Activated naive CD4-positive, alpha-beta T cell treated with anti-CD3 and anti-CD28 coated beads, Interleukin-2, amount 50 U/mL, for 72 hours (primary cell): ENCODE results near the gene NPFFR1. TPM values are rescaled to one million over a fixed set of nuclear protein-coding genes. Genes with fewer than 3 reads are reported as not detected.

ENCODE experiments used
- ATAC-seq, 2 donors: fragments of 150-1000 bp; cut with Tn5 transposase; 2 replicates each; pipeline ENCODE4 v1.10.0; 2021; ENCODE audit warnings: mild to moderate bottlenecking in 2 of 2, moderate library complexity in 2 of 2
- DNase-seq, 2 donors: peaks; one replicate each; pipeline ENCODE4 v3.0.0; 2021 to 2022; ENCODE audit warnings: low spot score in 2 of 2
- H3K27ac Mint-ChIP-seq, 2 donors: one replicate each; pipeline ENCODE4 v1.8.0; 2022; ENCODE audit warnings: mild to moderate bottlenecking in 2 of 2, mixed read lengths in 2 of 2
- H3K36me3 Mint-ChIP-seq, 2 donors: one replicate each; pipeline ENCODE4 v1.8.0; 2022; ENCODE audit warnings: mixed read lengths in 2 of 2
- H3K9me3 Mint-ChIP-seq, 2 donors: one replicate each; pipeline ENCODE4 v1.8.0; 2022; ENCODE audit warnings: mixed read lengths in 2 of 2
- total RNA-seq, 2 donors: library from RNA; stranded (reverse); gene quantifications; one replicate each; pipeline ENCODE4 v1.2.3, GENCODE V29; 2022

NPFFR1 gene
- total RNA-seq, 2 donors from 2014 or later: not detected

GRCh38 chr10:70298393-70298792 is 14.6 kb upstream of the NPFFR1 start:
- DNase-seq: no peak
- Mint-ChIP-seq H3K36me3 (no peaks in the 10 kb centered on the region), H3K27ac (no peak overlapping the region), H3K9me3 (no peaks in the 10 kb centered on the region)
- ATAC-seq: no peak

DNA sequence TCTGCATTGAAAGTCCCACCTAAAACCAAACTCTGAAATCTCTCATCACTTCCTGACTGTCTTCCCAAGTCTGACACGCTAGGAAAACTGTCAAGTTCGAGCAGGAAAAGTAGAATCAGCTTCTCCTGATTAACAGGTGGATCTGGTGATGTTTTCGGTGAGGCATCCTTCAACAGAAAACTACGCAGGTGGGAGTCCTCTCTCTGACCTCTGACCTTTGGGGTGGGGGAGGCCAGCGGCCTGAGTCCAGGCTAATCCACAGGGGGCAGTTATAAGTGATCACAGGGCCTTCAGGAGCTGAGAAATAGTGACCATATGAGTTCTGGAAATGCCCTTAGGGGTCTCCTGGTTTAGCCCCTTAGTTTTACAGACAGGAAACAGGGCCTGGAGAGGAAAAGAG is 13.4 kb upstream of the NPFFR1 start:
- DNase-seq (peak in 1 of 2 donors; percentile 16), ATAC-seq (no peak)
- Mint-ChIP-seq H3K27ac (no peak overlapping the region), H3K36me3 (no peaks in the 10 kb centered on the region), H3K9me3 (no peaks in the 10 kb centered on the region)

- H3K27ac Mint-ChIP-seq: no peak overlapping the region
- H3K36me3 Mint-ChIP-seq: no peaks in the 10 kb centered on the region
- ATAC-seq: no peak
- H3K9me3 Mint-ChIP-seq: no peaks in the 10 kb centered on the region
- peak in 1 of 2 donors; percentile 35 for DNase-seq
These were observed 12.6 kb upstream of the NPFFR1 start for GRCh38 chr10:70296406-70296899.

- no peaks in the 10 kb centered on the region for H3K9me3 Mint-ChIP-seq
- H3K36me3 Mint-ChIP-seq: no peaks in the 10 kb centered on the region
- H3K27ac Mint-ChIP-seq: no peak overlapping the region
- ATAC-seq (no peak), DNase-seq (peak in 1 of 2 donors; percentile 23)
These were observed 12.1 kb upstream of the NPFFR1 start for GRCh38 chr10:70295926-70296325.

DNA sequence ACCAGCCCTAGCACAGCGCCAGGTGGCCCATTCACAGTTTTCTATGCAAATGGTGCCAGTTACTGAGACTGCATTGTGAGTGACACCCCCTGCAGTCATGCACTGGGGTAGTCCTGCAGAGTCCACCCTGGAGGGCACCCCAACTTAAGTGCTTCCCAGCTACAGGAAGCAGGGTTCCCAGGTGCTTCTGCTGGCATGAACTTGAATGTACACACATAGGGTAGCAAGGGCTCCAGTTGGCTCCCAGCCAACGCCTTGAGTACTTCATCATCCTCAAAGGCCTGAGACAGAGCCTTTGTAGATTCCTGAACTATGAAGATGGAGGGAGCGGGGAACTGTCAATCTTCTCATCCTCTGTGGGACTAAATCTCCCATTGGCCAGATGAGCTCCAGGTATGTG is 11.5 kb upstream of the NPFFR1 start:
- Mint-ChIP-seq H3K27ac (no peak overlapping the region), H3K9me3 (no peaks in the 10 kb centered on the region), H3K36me3 (no peaks in the 10 kb centered on the region)
- DNase-seq (peak in 1 of 2 donors; percentile 6), ATAC-seq (no peak)

- H3K9me3 Mint-ChIP-seq: no peaks in the 10 kb centered on the region
- ATAC-seq (no peak), DNase-seq (no peak)
- no peaks in the 10 kb centered on the region for H3K36me3 Mint-ChIP-seq
- no peak overlapping the region for H3K27ac Mint-ChIP-seq
These were observed 9.5 kb upstream of the NPFFR1 start for GRCh38 chr10:70293169-70293843.

DNA sequence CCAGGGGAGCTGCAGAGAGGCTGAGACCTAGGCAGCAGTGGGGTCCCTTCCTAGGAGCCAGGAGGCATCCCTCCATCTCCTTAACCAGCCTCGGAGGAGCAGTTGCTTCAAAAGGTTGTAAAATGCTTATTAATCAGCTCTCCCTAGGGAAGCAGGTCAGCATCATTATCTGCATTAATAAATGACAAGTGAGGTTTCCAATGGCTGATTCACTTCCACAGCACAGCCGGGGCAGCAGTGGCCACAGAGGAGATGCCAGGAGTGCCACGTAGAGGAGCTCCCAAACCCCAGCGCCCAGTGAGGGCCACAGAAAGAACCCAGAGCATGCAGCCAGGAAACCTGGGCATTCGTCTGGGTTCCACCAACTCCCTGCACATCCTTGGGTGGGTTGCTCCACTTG is 8.2 kb upstream of the NPFFR1 start:
- H3K27ac Mint-ChIP-seq: no peak overlapping the region
- ATAC-seq (no peak), DNase-seq (peak in 1 of 2 donors; percentile 30)
- no peaks in the 10 kb centered on the region for H3K36me3 Mint-ChIP-seq
- H3K9me3 Mint-ChIP-seq: no peaks in the 10 kb centered on the region

- peaks cover 0 to 5% of the 10 kb centered on the region in 2 donors for H3K36me3 Mint-ChIP-seq
- H3K9me3 Mint-ChIP-seq: no peaks in the 10 kb centered on the region
- no peak for DNase-seq
- no peak for ATAC-seq
- H3K27ac Mint-ChIP-seq: no peak overlapping the region
These were observed 5.9 kb upstream of the NPFFR1 start for GRCh38 chr10:70289739-70290138.

DNA sequence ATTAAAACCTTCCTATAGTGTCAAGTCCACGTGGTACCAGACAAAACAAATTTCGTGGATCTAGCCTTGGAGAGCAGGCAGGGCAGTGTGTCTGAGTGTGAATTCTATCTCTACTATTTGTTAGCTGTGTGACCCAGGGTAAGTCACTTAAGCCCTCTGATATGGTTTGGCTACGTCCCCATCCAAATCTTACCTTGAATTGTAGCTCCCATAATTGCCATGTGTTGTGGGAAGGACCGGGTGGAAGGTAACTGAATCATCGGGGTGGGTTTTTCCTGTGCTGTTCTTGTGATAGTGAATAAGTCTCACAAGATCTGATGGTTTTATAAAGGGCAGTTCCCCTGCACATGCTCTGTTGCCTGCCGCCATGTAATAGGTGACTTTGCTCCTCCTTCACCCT is 2.8 kb upstream of the NPFFR1 start:
- H3K9me3 Mint-ChIP-seq: no peaks in the 10 kb centered on the region
- ATAC-seq: no peak
- DNase-seq: no peak
- peaks cover 0 to 5% of the 10 kb centered on the region in 2 donors for H3K36me3 Mint-ChIP-seq
- no peak overlapping the region for H3K27ac Mint-ChIP-seq

DNA sequence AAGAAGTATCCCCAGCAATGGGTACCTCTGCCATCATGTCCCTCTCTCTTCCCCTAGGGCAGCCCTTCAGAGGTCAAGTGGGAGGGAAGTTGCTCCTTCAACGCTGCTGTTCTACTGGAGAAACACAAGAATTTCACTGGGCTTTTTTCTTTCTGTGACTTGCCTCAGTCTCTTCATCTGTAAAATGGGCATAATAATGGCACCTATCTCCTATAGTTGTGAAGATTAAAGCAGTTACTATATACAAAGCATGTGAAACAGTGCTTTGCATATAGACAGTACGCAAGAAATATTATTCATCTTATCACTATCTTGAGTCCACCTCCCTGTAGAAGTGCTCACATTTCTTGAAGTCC is 1.6 kb upstream of the NPFFR1 start:
- DNase-seq (no peak), ATAC-seq (no peak)
- H3K27ac Mint-ChIP-seq: no peak overlapping the region
- no peaks in the 10 kb centered on the region for H3K9me3 Mint-ChIP-seq
- H3K36me3 Mint-ChIP-seq: peaks cover 0 to 5% of the 10 kb centered on the region in 2 donors

DNA sequence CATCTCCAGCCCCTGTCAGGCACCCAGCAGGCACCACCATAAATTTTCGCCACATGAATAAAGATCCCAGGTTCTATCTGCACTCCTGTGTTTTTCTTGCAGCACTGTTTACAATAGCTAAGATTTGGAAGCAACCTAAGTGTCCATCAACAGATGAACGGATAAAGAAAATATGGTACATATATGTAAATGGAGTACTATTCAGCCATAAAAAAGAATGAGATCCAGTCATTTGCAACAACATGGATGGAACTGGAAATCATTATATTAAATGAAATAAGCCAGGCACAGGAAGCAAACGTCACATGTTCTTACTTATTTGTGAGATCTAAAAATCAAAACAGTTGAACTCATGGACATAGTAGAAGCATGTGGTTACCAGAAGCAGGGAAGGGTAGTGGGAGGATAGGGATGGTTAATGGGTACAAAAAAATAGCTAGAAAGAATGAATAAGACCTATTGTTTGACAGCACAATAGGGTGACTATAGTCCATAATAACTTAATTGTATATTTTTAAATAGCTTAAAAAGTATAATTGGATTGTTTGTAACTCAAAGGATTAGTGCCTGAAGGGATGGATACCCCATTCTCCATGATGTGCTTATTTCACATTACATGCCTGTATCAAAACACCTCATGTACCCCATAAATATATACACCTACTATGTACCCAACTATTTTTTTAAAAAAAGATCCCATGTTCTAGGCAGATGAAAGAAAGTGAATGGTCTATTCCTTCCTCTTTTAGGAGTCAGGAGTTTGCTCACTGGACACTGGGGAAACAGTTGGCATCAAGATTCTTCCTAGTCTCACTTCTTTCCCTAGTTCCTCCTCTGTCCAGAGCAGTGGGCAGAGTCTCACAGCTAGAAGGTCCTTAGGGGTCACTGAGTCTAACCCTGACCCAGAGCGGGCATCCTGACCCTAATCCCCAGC is 1.0 kb upstream of the NPFFR1 start:
- DNase-seq: no peak
- peaks cover 0 to 5% of the 10 kb centered on the region in 2 donors for H3K36me3 Mint-ChIP-seq
- no peak overlapping the region for H3K27ac Mint-ChIP-seq
- H3K9me3 Mint-ChIP-seq: no peaks in the 10 kb centered on the region
- no peak for ATAC-seq

DNA sequence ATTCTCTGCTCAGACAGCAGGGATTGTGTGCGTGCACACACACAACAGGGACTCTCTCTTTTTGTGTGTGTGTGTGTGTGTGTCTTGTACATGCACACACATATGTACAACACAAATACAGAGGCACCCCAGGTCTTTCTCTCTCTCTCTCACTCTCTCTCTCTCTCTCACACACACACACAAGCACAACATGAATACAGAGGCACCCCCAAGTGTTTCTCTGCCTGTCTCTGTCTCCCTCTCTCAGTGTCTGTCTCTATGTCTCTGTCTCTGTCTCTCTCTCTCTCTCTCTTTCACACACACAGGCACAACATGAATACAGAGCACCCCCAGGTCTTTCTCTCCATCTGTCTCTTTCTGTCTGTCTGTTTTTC is 746 bp downstream of the NPFFR1 start:
- ATAC-seq (no peak), DNase-seq (no peak)
- Mint-ChIP-seq H3K27ac (no peak overlapping the region), H3K36me3 (peaks cover 0 to 5% of the 10 kb centered on the region in 2 donors), H3K9me3 (no peaks in the 10 kb centered on the region)

DNA sequence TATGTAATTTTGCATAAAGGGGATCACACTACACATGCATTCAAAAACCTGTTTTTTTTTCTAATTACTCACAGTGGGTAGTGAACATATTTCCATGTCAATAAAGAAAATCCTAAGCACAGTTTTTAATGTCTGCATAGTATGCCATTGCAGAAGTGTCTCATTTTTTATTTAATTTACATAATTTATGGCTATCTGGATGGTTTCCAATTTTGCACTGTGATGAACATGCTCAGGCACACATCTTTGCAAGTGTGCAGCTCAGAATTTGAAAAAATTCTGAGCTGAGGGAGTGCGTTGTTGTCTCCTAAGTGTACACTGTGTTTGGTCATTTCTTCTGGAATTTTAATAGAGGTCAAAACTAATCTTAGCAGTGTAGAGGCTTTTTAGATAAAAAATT is 2.2 kb downstream of the NPFFR1 start:
- no peak overlapping the region for H3K27ac Mint-ChIP-seq
- H3K9me3 Mint-ChIP-seq: no peaks in the 10 kb centered on the region
- ATAC-seq (no peak), DNase-seq (no peak)
- H3K36me3 Mint-ChIP-seq: peaks cover 0 to 2% of the 10 kb centered on the region in 2 donors

- ATAC-seq (no peak), DNase-seq (no peak)
- Mint-ChIP-seq H3K27ac (no peak overlapping the region), H3K36me3 (no peaks in the 10 kb centered on the region), H3K9me3 (no peaks in the 10 kb centered on the region)
These were observed 3.7 kb downstream of the NPFFR1 start for GRCh38 chr10:70280099-70280498.

GRCh38 chr10:70277396-70278030 is 6.3 kb downstream of the NPFFR1 start:
- ATAC-seq (no peak), DNase-seq (no peak)
- Mint-ChIP-seq H3K27ac (no peak overlapping the region), H3K36me3 (no peaks in the 10 kb centered on the region), H3K9me3 (no peaks in the 10 kb centered on the region)

- ATAC-seq (no peak), DNase-seq (no peak)
- no peak overlapping the region for H3K27ac Mint-ChIP-seq
- no peaks in the 10 kb centered on the region for H3K9me3 Mint-ChIP-seq
- H3K36me3 Mint-ChIP-seq: no peaks in the 10 kb centered on the region
These were observed 9.2 kb downstream of the NPFFR1 start for GRCh38 chr10:70274643-70275042.

DNA sequence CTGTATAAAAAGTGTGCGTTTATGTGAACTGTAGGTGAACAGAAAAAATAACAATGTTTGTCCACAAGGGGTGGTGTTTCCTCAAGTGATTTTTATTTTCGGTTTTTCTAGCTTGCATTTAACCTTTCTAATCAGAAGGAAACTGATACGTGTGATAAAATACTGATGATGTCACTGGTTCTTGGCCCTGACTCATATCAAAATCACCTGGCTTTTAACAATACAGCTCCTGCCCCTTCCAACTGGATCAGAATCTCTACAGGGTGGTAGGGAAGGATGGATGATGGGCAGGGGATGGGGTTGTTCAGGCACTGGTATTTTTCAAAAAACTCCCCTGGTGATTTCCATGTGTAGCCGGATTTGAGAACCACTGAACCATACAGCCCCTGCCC is 10.9 kb downstream of the NPFFR1 start:
- ATAC-seq: peak; percentile 92 to 95
- Mint-ChIP-seq H3K9me3 (no peaks in the 10 kb centered on the region), H3K36me3 (no peaks in the 10 kb centered on the region), H3K27ac (no peak overlapping the region)
- peak in 1 of 2 donors; percentile 12 for DNase-seq
